Hepatocyte (in vitro differentiated cells): ENCODE measurements around the gene APEX2.

Source experiments
- EZH2 ChIP-seq: fragments of 200-600 bp; sonication (generic); IDR thresholded peaks from 2 replicates; pipeline ENCODE4 v1.6.1; 2016; ENCODE audit warnings: antibody characterized with exemption, mild to moderate bottlenecking, borderline replicate concordance
- TF ChIP-seq, protein P1 (sequence below): fragments of 200-600 bp; sonication (generic); IDR thresholded peaks from 2 replicates; pipeline ENCODE4 v1.5.1; 2016; ENCODE audit warnings: antibody characterized with exemption, mild to moderate bottlenecking; ENCODE audit not compliant: poor library complexity

DNA sequence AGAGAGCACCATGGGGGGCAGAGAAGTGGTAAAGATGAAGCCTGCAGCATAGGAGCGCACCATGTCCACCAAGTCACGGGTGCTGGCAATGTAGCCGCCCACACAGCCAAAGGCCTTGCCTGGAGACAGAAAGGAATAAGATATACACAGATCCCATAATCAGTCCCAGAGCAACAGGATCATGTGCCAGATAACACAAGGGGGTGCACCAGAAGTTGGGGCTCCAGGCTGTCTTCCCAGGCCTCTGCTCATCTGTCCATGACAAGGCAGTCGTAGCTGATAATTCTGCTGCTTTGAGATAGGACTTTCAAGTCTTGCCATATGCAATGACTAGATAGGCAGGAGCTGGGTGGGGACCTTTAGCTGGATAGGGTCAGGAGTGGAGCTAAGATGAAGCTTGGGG, 14.7 kb downstream of the APEX2 start:
- TF ChIP-seq, protein P1, sequence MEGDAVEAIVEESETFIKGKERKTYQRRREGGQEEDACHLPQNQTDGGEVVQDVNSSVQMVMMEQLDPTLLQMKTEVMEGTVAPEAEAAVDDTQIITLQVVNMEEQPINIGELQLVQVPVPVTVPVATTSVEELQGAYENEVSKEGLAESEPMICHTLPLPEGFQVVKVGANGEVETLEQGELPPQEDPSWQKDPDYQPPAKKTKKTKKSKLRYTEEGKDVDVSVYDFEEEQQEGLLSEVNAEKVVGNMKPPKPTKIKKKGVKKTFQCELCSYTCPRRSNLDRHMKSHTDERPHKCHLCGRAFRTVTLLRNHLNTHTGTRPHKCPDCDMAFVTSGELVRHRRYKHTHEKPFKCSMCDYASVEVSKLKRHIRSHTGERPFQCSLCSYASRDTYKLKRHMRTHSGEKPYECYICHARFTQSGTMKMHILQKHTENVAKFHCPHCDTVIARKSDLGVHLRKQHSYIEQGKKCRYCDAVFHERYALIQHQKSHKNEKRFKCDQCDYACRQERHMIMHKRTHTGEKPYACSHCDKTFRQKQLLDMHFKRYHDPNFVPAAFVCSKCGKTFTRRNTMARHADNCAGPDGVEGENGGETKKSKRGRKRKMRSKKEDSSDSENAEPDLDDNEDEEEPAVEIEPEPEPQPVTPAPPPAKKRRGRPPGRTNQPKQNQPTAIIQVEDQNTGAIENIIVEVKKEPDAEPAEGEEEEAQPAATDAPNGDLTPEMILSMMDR = no peak
- TF ChIP-seq EZH2 = no peak
